ENCODE results near the gene NFASC. TPM values are rescaled to one million over a fixed set of nuclear protein-coding genes. Genes with fewer than 3 reads are reported as not detected.

The NFASC gene
- total RNA-seq, 1 donor, result 36.9 TPM

GRCh38 chr1:205064741-205065316 lies 194.2 kb downstream of the NFASC start:
- Histone ChIP-seq H3K36me3 (ENCODE audit: insufficient read depth, low read length) (no peaks in the 10 kb centered on the region), H3K4me1 (ENCODE audit: insufficient read depth, low read length) (no peaks in the 10 kb centered on the region), H2AFZ (ENCODE audit: low read length) (no peak overlapping the region), H3K4me3 (ENCODE audit: insufficient read depth, low read length) (no peak overlapping the region), H3K4me2 (ENCODE audit: insufficient read depth, low read length) (no peak overlapping the region), H3K9me3 (ENCODE audit: low read depth, low read length) (no peaks in the 10 kb centered on the region), H3K27ac (ENCODE audit: low read depth, low read length) (no peak overlapping the region), H4K20me1 (ENCODE audit: insufficient read depth, low read length) (no peaks in the 10 kb centered on the region), H3K27me3 (ENCODE audit: insufficient read depth, low read length) (peaks cover 5% of the 10 kb centered on the region), H3K79me2 (ENCODE audit: insufficient read depth, low read length) (no peaks in the 10 kb centered on the region)
- peak; percentile 31 for DNase-seq (ENCODE audit: insufficient read length, low spot score, missing footprints)
- TF ChIP-seq CTCF (IDR thresholded peaks at IDR 0.05; ENCODE audit: extremely low read depth, low read depth, low read length), result no peak

DNA sequence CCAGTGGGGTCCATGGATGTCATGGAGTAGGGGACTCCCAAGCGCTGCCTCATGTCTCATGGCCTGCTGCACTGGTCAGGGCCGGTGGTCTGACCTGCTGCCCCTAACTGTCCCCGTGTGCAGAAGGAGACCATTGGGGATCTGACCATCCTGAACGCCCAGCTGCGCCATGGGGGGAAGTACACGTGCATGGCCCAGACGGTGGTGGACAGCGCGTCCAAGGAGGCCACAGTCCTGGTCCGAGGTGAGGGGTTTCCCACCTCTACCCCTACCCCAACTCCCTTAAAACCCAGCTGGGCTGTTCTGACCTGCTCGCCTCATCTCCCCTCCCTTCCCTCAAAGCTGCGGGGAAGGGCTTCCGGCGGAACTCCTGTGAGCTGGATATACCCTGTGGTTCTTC lies 195.0 kb downstream of the NFASC start:
- Histone ChIP-seq H3K79me2 (ENCODE audit: insufficient read depth, low read length) (no peaks in the 10 kb centered on the region), H3K4me3 (ENCODE audit: insufficient read depth, low read length) (no peak overlapping the region), H3K4me1 (ENCODE audit: insufficient read depth, low read length) (no peaks in the 10 kb centered on the region), H3K9me3 (ENCODE audit: low read depth, low read length) (no peaks in the 10 kb centered on the region), H3K36me3 (ENCODE audit: insufficient read depth, low read length) (no peaks in the 10 kb centered on the region), H3K4me2 (ENCODE audit: insufficient read depth, low read length) (no peak overlapping the region), H2AFZ (ENCODE audit: low read length) (no peak overlapping the region), H4K20me1 (ENCODE audit: insufficient read depth, low read length) (no peaks in the 10 kb centered on the region), H3K27ac (ENCODE audit: low read depth, low read length) (no peak overlapping the region), H3K27me3 (ENCODE audit: insufficient read depth, low read length) (peaks cover 5% of the 10 kb centered on the region)
- no peak for TF ChIP-seq CTCF (IDR thresholded peaks at IDR 0.05; ENCODE audit: extremely low read depth, low read depth, low read length)
- peak; percentile 27 for DNase-seq (ENCODE audit: insufficient read length, low spot score, missing footprints)

- Histone ChIP-seq H3K9me3 (ENCODE audit: low read depth, low read length) (no peaks in the 10 kb centered on the region), H3K36me3 (ENCODE audit: insufficient read depth, low read length) (no peaks in the 10 kb centered on the region), H3K4me1 (ENCODE audit: insufficient read depth, low read length) (no peaks in the 10 kb centered on the region), H2AFZ (ENCODE audit: low read length) (no peak overlapping the region), H3K4me2 (ENCODE audit: insufficient read depth, low read length) (no peak overlapping the region), H3K4me3 (ENCODE audit: insufficient read depth, low read length) (no peak overlapping the region), H3K27me3 (ENCODE audit: insufficient read depth, low read length) (peaks cover 5% of the 10 kb centered on the region), H3K79me2 (ENCODE audit: insufficient read depth, low read length) (no peaks in the 10 kb centered on the region), H3K27ac (ENCODE audit: low read depth, low read length) (no peak overlapping the region), H4K20me1 (ENCODE audit: insufficient read depth, low read length) (no peaks in the 10 kb centered on the region)
- DNase-seq (ENCODE audit: insufficient read length, low spot score, missing footprints), result peak; percentile 62
- no peak for TF ChIP-seq CTCF (IDR thresholded peaks at IDR 0.05; ENCODE audit: extremely low read depth, low read depth, low read length)
Observed at GRCh38 chr1:205066141-205066818, 195.6 kb downstream of the NFASC start.

DNA sequence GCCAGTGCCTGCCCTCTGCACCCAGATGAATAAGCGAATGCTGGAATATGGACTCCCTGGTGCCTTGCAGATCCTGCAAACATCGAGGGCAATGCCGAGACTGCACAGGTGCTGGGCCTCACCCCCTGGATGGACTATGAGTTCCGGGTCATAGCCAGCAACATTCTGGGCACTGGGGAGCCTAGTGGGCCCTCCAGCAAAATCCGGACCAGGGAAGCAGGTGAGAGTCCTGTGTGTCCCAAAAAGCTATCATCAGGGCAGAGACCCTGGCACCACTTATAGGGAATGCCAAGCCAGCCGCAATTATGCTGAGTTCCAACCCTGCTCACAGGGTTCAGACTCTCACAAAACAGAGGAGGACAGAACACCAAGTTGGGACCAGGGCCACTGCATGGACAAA lies 196.4 kb downstream of the NFASC start:
- Histone ChIP-seq H3K9me3 (ENCODE audit: low read depth, low read length) (no peaks in the 10 kb centered on the region), H2AFZ (ENCODE audit: low read length) (no peak overlapping the region), H3K4me1 (ENCODE audit: insufficient read depth, low read length) (no peaks in the 10 kb centered on the region), H4K20me1 (ENCODE audit: insufficient read depth, low read length) (no peaks in the 10 kb centered on the region), H3K4me2 (ENCODE audit: insufficient read depth, low read length) (no peak overlapping the region), H3K36me3 (ENCODE audit: insufficient read depth, low read length) (no peaks in the 10 kb centered on the region), H3K27ac (ENCODE audit: low read depth, low read length) (no peak overlapping the region), H3K4me3 (ENCODE audit: insufficient read depth, low read length) (no peak overlapping the region), H3K79me2 (ENCODE audit: insufficient read depth, low read length) (no peaks in the 10 kb centered on the region), H3K27me3 (ENCODE audit: insufficient read depth, low read length) (peaks cover 5% of the 10 kb centered on the region)
- TF ChIP-seq CTCF (IDR thresholded peaks at IDR 0.05; ENCODE audit: extremely low read depth, low read depth, low read length), result no peak
- peak; percentile 8 for DNase-seq (ENCODE audit: insufficient read length, low spot score, missing footprints)

Measured in osteoblast (primary cell).